Right renal cortex interstitium (tissue), 3 donors: ENCODE data around the gene PLCG2. TPM values are rescaled to one million over a fixed set of nuclear protein-coding genes. Genes with fewer than 3 reads are reported as not detected.

Experiments used
- DNase-seq, 3 donors: peaks; one replicate each; pipeline ENCODE4 v3.0.0-alpha.2; 2013; ENCODE audit warnings: low read depth in 3 of 3, low spot score in 2 of 3
- polyA plus RNA-seq, 3 donors: library from polyadenylated mRNA; unstranded; fragments of 120-200 nt; gene quantifications; one replicate each; pipeline ENCODE4 v1.2.1, GENCODE V29; 2013; ENCODE audit not compliant: insufficient read length in 3 of 3

PLCG2 gene
- polyA plus RNA-seq, 3 donors: 37.6 to 50.2 (median 40.7) TPM

- DNase-seq: no peak
Measured at GRCh38 chr16:81841722-81842121, 62.6 kb downstream of the PLCG2 start.

- DNase-seq: no peak
Measured at GRCh38 chr16:81842564-81843242, 63.6 kb downstream of the PLCG2 start.

- no peak for DNase-seq
Measured at GRCh38 chr16:81843243-81843582, 64.1 kb downstream of the PLCG2 start.

DNA sequence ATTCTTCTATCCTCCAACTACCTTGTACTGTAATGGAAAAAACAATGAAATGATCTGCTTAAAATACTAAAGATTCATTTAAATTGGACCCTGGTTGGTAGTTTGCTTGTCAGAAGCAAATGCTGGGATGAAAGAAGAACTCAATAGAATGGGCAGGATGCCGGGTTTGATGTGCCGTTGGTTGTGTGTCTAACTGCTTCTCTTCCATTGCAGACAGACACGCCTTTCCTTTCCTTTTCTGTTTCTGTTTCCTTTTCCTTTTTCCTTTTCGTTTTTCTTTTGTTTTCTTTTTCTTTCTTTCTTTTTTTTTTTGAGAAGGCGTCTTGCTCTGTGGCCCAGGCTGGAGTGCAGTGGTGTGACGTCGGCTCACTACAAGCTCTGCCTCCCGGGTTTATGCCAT lies 64.6 kb downstream of the PLCG2 start:
- DNase-seq: no peak

GRCh38 chr16:81846105-81846504 lies 67.0 kb downstream of the PLCG2 start:
- no peak for DNase-seq

- DNase-seq: no peak
Measured at GRCh38 chr16:81848306-81848853, 69.3 kb downstream of the PLCG2 start.

GRCh38 chr16:81850197-81850944 lies 71.3 kb downstream of the PLCG2 start:
- DNase-seq: no peak

GRCh38 chr16:81852347-81852746 lies 73.3 kb downstream of the PLCG2 start:
- DNase-seq: no peak

DNA sequence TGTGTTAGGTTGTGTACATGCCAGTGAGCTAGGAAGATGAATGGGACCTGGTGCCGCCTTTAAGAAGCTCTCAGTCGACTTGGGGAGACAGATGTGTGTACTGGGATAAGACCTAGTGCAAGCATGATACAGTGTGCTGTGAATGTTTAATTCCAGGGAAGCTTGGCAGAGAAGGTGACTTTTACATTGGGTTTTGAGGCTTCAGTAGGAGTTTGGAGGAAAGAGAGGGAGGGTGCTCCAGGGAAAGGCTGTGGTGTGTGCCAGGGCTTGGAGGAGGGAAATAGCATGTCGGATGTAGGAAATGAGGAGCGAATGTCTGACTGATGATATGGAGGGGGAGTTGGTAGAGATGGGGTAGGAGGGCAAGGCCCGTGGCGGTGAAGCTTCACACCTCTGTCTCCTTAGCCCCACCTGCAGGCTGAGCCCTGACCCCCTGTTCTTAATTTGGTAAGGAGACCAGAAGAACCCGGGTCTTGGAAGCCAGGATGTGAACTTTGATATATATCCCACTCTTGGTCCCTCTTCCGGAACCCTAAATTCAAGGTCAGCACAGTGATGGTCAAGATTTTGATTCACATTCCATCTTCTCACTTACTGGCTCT lies 76.6 kb downstream of the PLCG2 start:
- DNase-seq: no peak

GRCh38 chr16:81860287-81861266 lies 81.5 kb downstream of the PLCG2 start:
- DNase-seq: no peak

DNA sequence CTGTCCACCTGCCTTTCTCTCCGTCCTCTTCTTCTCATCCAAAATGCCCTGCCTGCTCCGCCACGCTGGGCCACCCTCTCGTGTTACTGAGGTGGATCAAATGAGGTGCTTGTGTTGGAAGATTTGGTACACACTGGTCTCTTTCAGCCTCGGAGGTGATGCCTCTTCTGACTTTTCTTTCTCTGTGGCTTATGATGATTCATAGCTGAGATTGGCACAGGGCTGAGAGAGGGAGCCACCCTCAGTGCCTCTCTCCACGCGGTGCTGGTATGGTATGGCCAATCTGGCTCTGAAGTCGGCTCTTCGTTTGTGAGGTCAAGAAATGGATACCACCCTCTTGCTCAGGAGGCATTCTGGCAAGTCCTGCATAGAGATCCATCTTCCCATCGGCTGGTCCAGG lies 82.4 kb downstream of the PLCG2 start:
- no peak for DNase-seq

GRCh38 chr16:81861915-81862314 lies 82.8 kb downstream of the PLCG2 start:
- no peak for DNase-seq

- DNase-seq: no peak
Measured at GRCh38 chr16:81863630-81864352, 84.7 kb downstream of the PLCG2 start.

DNA sequence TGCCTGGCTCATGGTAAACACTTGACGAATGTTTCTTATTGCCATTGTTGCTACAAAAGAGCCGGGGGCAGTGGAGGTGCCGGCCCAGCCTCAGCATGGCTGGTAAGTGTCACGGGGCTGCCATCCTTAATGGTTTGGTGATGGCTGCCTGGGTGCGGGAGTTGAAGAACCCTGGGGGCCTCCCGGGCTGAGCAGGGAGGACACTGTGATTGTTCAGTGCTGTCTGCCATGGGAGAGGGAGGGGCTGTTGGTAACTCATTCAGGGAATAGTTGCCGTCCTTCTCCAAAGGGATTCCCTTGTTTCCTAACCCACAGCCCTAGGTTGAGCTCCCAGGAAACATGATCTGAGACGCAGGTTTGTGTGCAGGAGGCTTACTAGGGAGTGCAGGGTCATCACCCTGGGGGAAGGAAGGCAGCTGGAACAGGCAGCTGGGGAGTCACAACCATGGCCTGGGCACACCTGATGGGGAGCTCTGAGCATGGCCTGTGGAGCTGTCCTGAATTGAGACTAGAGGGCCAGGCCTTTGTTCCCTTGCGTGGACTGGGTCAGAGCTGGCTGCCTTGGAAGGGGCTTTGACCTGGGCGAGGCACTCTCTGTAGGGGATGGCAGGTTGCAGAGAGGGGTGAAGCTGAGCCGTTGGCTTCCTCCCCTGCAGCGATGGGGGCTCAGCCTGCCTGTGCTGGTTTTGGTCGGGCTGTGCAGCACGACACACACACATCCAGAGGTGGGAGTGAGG lies 85.7 kb downstream of the PLCG2 start:
- no peak for DNase-seq

DNA sequence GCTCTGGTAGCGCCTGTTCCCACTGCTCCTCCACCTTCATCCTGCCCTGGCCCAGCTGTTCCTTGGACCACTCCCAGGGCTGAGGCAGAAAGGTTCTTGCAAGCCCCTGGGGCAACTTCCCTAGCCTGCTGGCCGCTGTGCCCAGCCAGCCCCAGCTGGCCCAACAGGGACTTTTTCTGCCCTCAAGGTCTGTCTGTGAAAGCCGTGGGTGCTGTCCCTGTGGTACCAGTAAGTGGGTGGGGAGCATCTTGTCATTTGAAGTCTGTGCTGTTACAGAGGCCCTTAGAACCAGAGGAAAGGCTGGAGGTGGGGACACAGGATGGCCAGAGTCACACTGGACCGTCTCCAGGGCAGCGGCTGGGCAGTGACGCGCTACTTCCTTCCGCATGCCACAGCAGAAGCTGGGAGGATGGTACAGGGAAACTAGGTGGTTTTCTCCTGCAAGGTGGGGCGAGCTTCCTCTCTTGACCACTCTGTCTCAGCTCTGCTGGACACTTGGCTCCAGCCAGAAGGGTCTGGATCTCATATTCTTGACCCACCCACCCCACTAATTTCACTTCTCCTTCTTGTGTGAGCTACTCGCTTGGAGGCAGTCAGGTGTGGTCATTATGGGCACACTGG lies 87.8 kb downstream of the PLCG2 start:
- DNase-seq: no peak

- DNase-seq: no peak
Measured at GRCh38 chr16:81868057-81868748, 89.1 kb downstream of the PLCG2 start.

DNA sequence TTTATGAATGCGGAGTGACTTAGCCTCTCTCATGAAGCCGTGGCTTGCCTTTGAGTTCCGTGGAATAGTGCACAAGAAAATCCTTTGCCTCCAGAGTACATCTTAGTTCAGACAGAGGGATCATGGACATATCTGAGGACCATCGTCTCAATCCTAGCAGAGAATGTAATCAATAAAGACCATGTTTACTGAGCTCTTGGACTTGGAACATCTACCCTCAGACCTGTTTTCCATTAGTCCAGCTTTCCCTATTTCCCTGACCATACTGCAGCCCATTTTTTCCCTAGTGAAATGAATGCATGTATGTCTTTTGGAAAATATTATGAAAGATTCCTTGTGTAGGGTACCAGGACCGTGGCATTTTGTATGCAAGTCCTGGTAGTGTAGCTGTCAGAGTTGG lies 90.2 kb downstream of the PLCG2 start:
- no peak for DNase-seq

DNA sequence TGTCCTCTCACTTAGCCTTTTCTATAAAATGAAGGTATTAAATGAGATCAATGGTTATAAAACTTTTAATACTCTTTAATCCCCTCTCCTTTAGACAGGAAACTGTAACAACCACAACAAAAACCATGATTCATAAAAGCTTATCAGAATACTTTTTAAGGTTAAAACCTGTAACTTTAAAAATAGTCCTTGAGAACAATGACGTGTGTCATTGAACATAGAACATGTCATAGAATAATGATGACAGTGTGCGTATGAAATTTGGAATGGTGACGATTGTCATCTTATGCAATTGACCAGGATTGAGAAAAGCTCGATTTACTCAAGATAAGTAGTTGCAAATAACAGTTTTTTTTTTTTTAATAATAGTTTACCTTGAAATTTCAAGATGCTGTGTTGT lies 94.1 kb downstream of the PLCG2 start:
- DNase-seq: no peak
